DOHH2 (cell line): Measurements from ENCODE around the gene TAPT1.

ENCODE experiments used
- EZH2phosphoT487 ChIP-seq: fragments of 200-600 bp; sonication (generic); IDR thresholded peaks from 2 replicates; pipeline ENCODE4 v1.6.1; 2017; ENCODE audit warnings: borderline replicate concordance, mild to moderate bottlenecking, antibody characterized with exemption, low read length, moderate library complexity, mixed read lengths
- TF ChIP-seq, protein P1 (sequence below): fragments of 200-600 bp; sonication (generic); IDR thresholded peaks from one replicate; pipeline ENCODE4 v1.5.1; 2014; ENCODE audit warnings: antibody characterized with exemption, mild to moderate bottlenecking, low read depth, low read length; ENCODE audit not compliant: poor library complexity, severe bottlenecking

DNA sequence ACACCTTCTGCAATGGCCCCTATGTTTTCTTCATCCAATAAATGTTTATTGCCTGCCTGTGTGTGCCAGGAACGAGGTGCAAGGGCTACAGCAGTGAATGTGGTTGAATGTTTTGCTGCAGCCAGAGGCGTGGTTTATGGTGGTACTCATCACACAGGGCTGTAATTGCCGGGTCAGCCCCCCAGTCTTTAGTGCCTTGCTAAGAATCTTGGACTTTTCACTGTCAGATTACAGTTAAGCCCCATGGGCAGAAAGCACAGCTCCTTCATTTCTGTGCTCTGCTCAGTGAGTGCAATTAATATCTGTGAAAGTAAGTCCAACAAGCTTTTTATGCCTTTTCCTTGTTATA, 67.8 kb downstream of the TAPT1 start:
- TF ChIP-seq, protein P1, sequence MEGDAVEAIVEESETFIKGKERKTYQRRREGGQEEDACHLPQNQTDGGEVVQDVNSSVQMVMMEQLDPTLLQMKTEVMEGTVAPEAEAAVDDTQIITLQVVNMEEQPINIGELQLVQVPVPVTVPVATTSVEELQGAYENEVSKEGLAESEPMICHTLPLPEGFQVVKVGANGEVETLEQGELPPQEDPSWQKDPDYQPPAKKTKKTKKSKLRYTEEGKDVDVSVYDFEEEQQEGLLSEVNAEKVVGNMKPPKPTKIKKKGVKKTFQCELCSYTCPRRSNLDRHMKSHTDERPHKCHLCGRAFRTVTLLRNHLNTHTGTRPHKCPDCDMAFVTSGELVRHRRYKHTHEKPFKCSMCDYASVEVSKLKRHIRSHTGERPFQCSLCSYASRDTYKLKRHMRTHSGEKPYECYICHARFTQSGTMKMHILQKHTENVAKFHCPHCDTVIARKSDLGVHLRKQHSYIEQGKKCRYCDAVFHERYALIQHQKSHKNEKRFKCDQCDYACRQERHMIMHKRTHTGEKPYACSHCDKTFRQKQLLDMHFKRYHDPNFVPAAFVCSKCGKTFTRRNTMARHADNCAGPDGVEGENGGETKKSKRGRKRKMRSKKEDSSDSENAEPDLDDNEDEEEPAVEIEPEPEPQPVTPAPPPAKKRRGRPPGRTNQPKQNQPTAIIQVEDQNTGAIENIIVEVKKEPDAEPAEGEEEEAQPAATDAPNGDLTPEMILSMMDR, result no peak
- TF ChIP-seq EZH2phosphoT487, result no peak
